Astrocyte of the cerebellum (primary cell): ENCODE measurements around the gene LRRK1.
A peak's percentile ranks its signal among the peaks of the same experiment; 100 is the strongest.

Source experiments
- DNase-seq: peaks from one replicate; pipeline ENCODE4 v3.0.0-alpha.2; 2011; ENCODE audit warnings: low read depth
- H3K4me3 ChIP-seq: 2 replicates; pipeline ENCODE4 v1.5.1; 2011; ENCODE audit warnings: mild to moderate bottlenecking, low read depth, low read length, moderate library complexity
- in situ Hi-C: cut with HindIII; loops from 2 replicates; pipeline ENCODE4 v1.10.0; 2017; ENCODE audit warnings: low sequenced_read_pairs
- TF ChIP-seq, protein P1 (sequence below): IDR thresholded peaks from 2 replicates; pipeline ENCODE4 v1.5.1; 2012; ENCODE audit warnings: low read length, low read depth, moderate library complexity, mild to moderate bottlenecking; ENCODE audit errors: missing control alignments

The LRRK1 gene

DNA sequence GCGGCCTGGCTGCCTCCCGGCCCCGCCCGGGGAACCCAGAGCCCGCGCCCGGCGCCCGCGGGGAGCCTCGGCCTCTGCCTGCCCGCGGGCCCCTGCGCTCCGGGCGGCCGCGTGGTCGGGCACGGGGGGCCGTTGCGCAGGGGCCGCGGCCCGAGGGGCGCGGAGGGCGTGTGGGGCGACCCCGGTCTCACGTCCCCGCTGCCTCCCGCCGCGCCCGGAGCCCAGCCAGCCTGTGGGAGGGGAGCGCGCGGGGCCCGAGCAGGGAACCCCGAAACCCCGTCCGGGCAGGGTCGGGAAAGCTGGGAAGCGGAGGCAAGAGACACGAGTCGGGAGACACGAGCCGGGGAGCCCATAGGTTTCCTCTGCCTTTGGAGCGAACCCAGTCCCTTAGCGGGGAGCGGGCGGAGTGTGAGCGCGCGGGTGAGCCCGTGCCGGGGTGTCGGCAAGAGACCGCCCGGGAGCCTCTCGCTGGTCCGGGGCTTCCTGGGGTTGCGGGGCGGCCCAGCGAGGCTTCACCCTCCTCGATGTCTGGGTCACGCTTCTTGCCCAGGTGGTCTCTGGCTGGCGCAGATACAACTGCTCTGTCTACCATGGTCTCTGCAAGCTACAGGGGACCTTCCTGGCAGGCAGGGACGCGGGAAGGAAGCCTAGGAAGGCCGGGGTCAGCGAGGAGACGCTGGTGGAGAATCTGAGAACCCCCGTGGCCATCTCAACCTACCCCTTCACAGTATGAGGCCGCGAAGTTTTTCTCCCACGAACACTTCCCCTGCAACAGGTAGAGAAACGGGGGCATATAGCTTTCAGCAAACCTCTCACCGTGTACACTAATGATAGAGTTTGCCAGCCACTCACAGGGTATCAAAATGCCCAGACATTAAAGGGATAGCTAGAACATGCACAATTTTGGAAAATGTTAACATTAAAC is 586 bp downstream of the LRRK1 start:
- TF ChIP-seq, protein P1, sequence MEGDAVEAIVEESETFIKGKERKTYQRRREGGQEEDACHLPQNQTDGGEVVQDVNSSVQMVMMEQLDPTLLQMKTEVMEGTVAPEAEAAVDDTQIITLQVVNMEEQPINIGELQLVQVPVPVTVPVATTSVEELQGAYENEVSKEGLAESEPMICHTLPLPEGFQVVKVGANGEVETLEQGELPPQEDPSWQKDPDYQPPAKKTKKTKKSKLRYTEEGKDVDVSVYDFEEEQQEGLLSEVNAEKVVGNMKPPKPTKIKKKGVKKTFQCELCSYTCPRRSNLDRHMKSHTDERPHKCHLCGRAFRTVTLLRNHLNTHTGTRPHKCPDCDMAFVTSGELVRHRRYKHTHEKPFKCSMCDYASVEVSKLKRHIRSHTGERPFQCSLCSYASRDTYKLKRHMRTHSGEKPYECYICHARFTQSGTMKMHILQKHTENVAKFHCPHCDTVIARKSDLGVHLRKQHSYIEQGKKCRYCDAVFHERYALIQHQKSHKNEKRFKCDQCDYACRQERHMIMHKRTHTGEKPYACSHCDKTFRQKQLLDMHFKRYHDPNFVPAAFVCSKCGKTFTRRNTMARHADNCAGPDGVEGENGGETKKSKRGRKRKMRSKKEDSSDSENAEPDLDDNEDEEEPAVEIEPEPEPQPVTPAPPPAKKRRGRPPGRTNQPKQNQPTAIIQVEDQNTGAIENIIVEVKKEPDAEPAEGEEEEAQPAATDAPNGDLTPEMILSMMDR: no peak
- DNase-seq: no peak
- in situ Hi-C loops: loop anchor here (10.0 kb wide), 1 partner anchor 75 kb away; no protein-coding TSS in a partner anchor
- peak overlapping the region; percentile 55 for H3K4me3 ChIP-seq

GRCh38 chr15:100920516-100921135 is 1.5 kb downstream of the LRRK1 start:
- in situ Hi-C loops: loop anchor here (10.0 kb wide), 1 partner anchor 74 kb away; no protein-coding TSS in a partner anchor
- DNase-seq: no peak
- TF ChIP-seq, protein P1: no peak
- H3K4me3 ChIP-seq: no peak overlapping the region

- no peak for DNase-seq
- no peak overlapping the region for H3K4me3 ChIP-seq
- TF ChIP-seq, protein P1: no peak
- in situ Hi-C loops: loop anchor here (10.0 kb wide), 1 partner anchor 72 kb away; no protein-coding TSS in a partner anchor
These were observed 3.3 kb downstream of the LRRK1 start for GRCh38 chr15:100922192-100923040.

DNA sequence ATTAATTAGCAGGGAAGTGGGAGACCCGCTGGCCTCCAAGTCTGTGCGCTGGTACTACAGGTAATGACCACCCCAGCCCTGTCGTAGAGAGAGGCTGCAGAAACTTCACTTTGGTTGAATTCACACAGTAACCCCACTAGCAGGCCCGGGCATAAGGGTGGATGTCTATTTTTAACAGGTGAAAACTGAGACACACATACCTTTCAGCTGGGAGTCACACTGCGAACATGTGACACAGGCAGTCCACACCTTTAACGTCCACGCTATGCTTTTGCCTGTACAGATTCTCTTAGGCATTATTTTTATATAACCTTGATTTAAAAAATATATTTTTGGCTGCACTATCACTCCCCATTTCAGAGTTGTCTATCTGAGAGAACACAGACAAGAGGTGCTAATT is 3.9 kb downstream of the LRRK1 start:
- TF ChIP-seq, protein P1: no peak
- DNase-seq: no peak
- in situ Hi-C loops: loop anchor here (10.0 kb wide), 1 partner anchor 72 kb away; no protein-coding TSS in a partner anchor
- no peak overlapping the region for H3K4me3 ChIP-seq

DNA sequence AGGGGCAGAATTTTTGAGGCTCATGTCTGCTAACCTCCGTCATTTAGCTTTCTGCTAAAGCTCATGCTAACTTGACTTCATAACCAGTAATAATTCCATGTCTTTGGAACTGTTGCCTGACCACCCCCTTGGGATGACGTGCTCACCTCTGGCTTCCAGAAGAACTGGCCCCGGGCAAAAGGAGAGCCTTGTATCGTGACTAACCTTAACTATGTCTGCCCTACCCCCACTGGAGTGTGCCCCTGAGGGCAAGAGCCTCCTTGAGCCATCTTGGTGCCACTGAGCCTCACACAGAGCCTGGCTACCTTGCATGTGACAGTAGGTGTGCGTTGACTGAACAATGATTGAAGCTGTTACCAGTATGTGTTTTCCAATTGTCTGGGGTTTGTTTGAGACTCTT is 4.7 kb downstream of the LRRK1 start:
- no peak overlapping the region for H3K4me3 ChIP-seq
- TF ChIP-seq, protein P1: no peak
- in situ Hi-C loops: loop anchor here (10.0 kb wide), 1 partner anchor 71 kb away; no protein-coding TSS in a partner anchor
- no peak for DNase-seq

DNA sequence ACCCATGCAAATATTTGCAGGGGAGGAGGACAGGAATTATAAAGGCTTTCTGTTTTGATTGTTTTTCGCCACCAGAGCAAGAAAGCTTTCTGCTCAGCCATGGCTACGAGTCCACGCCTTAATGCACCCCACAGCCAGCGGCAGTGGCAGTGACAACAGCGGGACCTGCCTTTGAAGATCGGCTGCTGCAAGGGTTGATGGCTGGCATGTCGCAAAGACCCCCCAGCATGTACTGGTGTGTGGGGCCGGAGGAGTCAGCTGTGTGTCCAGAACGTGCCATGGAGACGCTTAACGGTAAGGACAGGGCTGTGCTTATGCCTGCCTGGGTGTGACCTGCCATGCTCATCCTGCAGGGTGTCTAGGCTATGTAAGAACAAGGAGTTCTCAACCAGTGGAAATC is 5.3 kb downstream of the LRRK1 start:
- TF ChIP-seq, protein P1: no peak

More for the DNA sequence above, 5.3 kb downstream of the LRRK1 start:
- no peak for DNase-seq
- in situ Hi-C loops: loop anchor here (10.0 kb wide), 1 partner anchor 70 kb away; no protein-coding TSS in a partner anchor
- no peak overlapping the region for H3K4me3 ChIP-seq
